ENCODE data around the gene RFLNA. TPM values are rescaled to one million over a fixed set of nuclear protein-coding genes. Genes with fewer than 3 reads are reported as not detected.

Gene RFLNA
- total and polyA plus RNA-seq, 2 of the 13 experiments (the other 11 are each of a cell fraction or from before 2014, with no cell fraction given), result not detected

DNA sequence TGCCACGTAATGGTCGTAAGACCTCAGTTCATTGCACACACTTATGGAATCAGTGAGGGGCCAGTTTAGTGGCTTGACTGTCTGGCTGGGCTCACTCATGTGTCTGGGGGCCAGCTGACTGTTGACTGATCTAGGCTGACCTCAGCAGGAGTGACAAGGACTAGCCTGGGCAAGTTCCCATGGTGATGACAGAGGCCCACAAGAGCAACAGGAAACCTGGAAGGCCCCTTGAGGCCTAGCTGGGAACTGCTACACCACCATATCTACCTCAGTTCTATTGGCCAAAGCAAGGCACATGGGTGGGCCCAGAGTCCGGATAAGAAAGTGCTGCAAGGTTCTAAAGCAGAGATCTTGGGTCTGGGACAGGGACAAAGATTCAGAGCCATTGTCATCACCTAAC lies 21.3 kb upstream of the RFLNA start (continued):
- TF ChIP-seq, protein P1, sequence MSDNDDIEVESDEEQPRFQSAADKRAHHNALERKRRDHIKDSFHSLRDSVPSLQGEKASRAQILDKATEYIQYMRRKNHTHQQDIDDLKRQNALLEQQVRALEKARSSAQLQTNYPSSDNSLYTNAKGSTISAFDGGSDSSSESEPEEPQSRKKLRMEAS (IDR thresholded peaks at IDR 0.05), result peak; percentile 33; the same call in 1 of the 2 replicates
- TF ChIP-seq SP2 (CRISPR knock-in tag; IDR thresholded peaks at IDR 0.05) (no peak), AKAP8 (CRISPR knock-in tag; IDR thresholded peaks at IDR 0.05) (no peak), RERE (CRISPR knock-in tag; IDR thresholded peaks at IDR 0.05; ENCODE audit: low read depth) (0 out of 2 replicates have a peak, but pooled peaks have one; percentile 25), FOXA1 (IDR thresholded peaks at IDR 0.05) (no peak), FOXA1 (CRISPR knock-in tag; IDR thresholded peaks at IDR 0.05) (peak; percentile 65), ZNF350 (CRISPR knock-in tag; IDR thresholded peaks at IDR 0.05; ENCODE audit: borderline replicate concordance, low read depth) (no peak), KDM3A (CRISPR knock-in tag; IDR thresholded peaks at IDR 0.05; ENCODE audit: low read depth) (no peak), ZNF670 (CRISPR knock-in tag; IDR thresholded peaks at IDR 0.05; ENCODE audit: borderline replicate concordance) (no peak), ZNF431 (CRISPR knock-in tag; IDR thresholded peaks at IDR 0.05; ENCODE audit: borderline replicate concordance, low read depth) (no peak), ZNF138 (CRISPR knock-in tag; IDR thresholded peaks at IDR 0.05; ENCODE audit: low read depth) (no peak), STAG1 (CRISPR knock-in tag; IDR thresholded peaks at IDR 0.05) (peak; percentile 51), EEA1 (CRISPR knock-in tag; IDR thresholded peaks at IDR 0.05; ENCODE audit: borderline replicate concordance) (no peak), ZNF512B (CRISPR knock-in tag; IDR thresholded peaks at IDR 0.05; ENCODE audit: borderline replicate concordance) (no peak), ZNF207 (IDR thresholded peaks at IDR 0.05; ENCODE audit: borderline replicate concordance) (no peak), HDAC1 (CRISPR knock-in tag; IDR thresholded peaks at IDR 0.05) (no peak), KDM4B (CRISPR knock-in tag; IDR thresholded peaks at IDR 0.05) (no peak)
- TF ChIP-seq, protein P2, sequence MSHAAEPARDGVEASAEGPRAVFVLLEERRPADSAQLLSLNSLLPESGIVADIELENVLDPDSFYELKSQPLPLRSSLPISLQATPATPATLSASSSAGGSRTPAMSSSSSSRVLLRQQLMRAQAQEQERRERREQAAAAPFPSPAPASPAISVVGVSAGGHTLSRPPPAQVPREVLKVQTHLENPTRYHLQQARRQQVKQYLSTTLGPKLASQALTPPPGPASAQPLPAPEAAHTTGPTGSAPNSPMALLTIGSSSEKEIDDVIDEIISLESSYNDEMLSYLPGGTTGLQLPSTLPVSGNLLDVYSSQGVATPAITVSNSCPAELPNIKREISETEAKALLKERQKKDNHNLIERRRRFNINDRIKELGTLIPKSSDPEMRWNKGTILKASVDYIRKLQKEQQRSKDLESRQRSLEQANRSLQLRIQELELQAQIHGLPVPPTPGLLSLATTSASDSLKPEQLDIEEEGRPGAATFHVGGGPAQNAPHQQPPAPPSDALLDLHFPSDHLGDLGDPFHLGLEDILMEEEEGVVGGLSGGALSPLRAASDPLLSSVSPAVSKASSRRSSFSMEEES (CRISPR knock-in tag; IDR thresholded peaks at IDR 0.05), result no peak
- TF ChIP-seq, protein P3, sequence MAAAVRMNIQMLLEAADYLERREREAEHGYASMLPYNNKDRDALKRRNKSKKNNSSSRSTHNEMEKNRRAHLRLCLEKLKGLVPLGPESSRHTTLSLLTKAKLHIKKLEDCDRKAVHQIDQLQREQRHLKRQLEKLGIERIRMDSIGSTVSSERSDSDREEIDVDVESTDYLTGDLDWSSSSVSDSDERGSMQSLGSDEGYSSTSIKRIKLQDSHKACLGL (CRISPR knock-in tag; IDR thresholded peaks at IDR 0.05), result no peak
- TF ChIP-seq, protein P4, sequence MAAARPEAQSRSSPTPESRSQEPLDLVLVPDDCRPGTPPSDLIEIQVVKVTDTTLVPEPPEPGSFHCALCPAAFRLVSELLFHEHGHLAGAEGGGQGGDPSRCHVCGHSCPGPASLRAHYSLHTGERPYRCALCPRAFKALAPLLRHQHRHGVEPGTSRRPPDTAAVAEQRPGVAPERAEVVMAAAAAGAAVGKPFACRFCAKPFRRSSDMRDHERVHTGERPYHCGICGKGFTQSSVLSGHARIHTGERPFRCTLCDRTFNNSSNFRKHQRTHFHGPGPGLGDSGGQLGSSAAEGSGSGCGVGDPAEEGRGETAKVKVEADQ (CRISPR knock-in tag; IDR thresholded peaks at IDR 0.05; ENCODE audit: borderline replicate concordance), result 0 out of 2 replicates have a peak, but pooled peaks have one; percentile 45
